Mesendoderm (in vitro differentiated cells): ENCODE measurements around the gene NKPD1.

Source experiments
- DNase-seq: peaks from one replicate; pipeline ENCODE4 v3.0.0; 2013
- H2AK5ac ChIP-seq: 2 replicates; pipeline ENCODE4 v1.6.1; 2013; ENCODE audit warnings: low read length, inconsistent platforms
- H2BK120ac ChIP-seq: 2 replicates; pipeline ENCODE4 v1.6.1; 2013; ENCODE audit warnings: low read depth, mild to moderate bottlenecking, low read length, moderate library complexity, mixed read lengths
- H2BK15ac ChIP-seq: replicated peaks from 2 replicates; pipeline ENCODE4 v1.6.1; 2013; ENCODE audit warnings: low read depth, mild to moderate bottlenecking, moderate library complexity
- H2BK5ac ChIP-seq: 2 replicates; pipeline ENCODE4 v1.6.1; 2013; ENCODE audit warnings: low read length, inconsistent platforms
- H3K18ac ChIP-seq: 2 replicates; pipeline ENCODE4 v1.6.1; 2013; ENCODE audit warnings: mild to moderate bottlenecking, low read length, mixed read lengths
- H3K23ac ChIP-seq: one replicate; pipeline ENCODE4 v1.6.1; 2013; ENCODE audit warnings: low read length
- H3K27ac ChIP-seq: 2 replicates; pipeline ENCODE4 v1.5.1; 2013; ENCODE audit warnings: low read depth, mild to moderate bottlenecking, inconsistent platforms, low read length, moderate library complexity
- H3K27me3 ChIP-seq: 2 replicates; pipeline ENCODE4 v1.6.1; 2013; ENCODE audit warnings: low read length, control low read depth, mild to moderate bottlenecking, inconsistent platforms; ENCODE audit not compliant: insufficient read depth, poor library complexity
- H3K36me3 ChIP-seq: 2 replicates; pipeline ENCODE4 v1.6.1; 2013; ENCODE audit warnings: low read length, inconsistent platforms; ENCODE audit not compliant: control insufficient read depth, insufficient read depth
- H3K4ac ChIP-seq: one replicate; pipeline ENCODE4 v1.6.1; 2013; ENCODE audit warnings: low read depth, mild to moderate bottlenecking, low read length, moderate library complexity
- H3K4me1 ChIP-seq: 2 replicates; pipeline ENCODE4 v1.6.1; 2013; ENCODE audit warnings: low read depth, low read length, inconsistent platforms; ENCODE audit not compliant: control insufficient read depth
- H3K4me2 ChIP-seq: 2 replicates; pipeline ENCODE4 v1.6.1; 2013; ENCODE audit warnings: low read length
- H3K4me3 ChIP-seq: 2 replicates; pipeline ENCODE4 v1.5.1; 2013; ENCODE audit warnings: mild to moderate bottlenecking, low read length
- H3K56ac ChIP-seq: one replicate; pipeline ENCODE4 v1.6.1; 2013; ENCODE audit warnings: low read length
- H3K79me1 ChIP-seq: 2 replicates; pipeline ENCODE4 v1.6.1; 2013; ENCODE audit warnings: low read length, inconsistent platforms
- H3K79me2 ChIP-seq: 2 replicates; pipeline ENCODE4 v1.6.1; 2013; ENCODE audit warnings: mild to moderate bottlenecking, low read length; ENCODE audit not compliant: control insufficient read depth, insufficient read depth
- H3K9ac ChIP-seq: 2 replicates; pipeline ENCODE4 v1.6.1; 2013; ENCODE audit warnings: low read length, inconsistent platforms
- H4K5ac ChIP-seq: one replicate; pipeline ENCODE4 v1.6.1; 2013; ENCODE audit warnings: low read length
- H4K8ac ChIP-seq: one replicate; pipeline ENCODE4 v1.6.1; 2013; ENCODE audit warnings: low read depth, mild to moderate bottlenecking, control low read depth, low read length, moderate library complexity
- WGBS: extraction: QIAGEN DNeasy Blood & Tissue Kit; methylation state at CpG from one replicate; pipeline ENCODE4 v1.1.7; 2013; ENCODE audit warnings: low lambda C conversion rate, missing lambda C conversion rate; ENCODE audit not compliant: insufficient coverage; ENCODE audit errors: extremely low coverage; 5-methylcytosine and 5-hydroxymethylcytosine counted together

The NKPD1 gene

GRCh38 chr19:45195764-45196163, 35.0 kb upstream of the NKPD1 start:
- no peak overlapping the region for H3K23ac ChIP-seq
- no peaks in the 10 kb centered on the region for H3K27me3 ChIP-seq
- H3K79me1 ChIP-seq: no peaks in the 10 kb centered on the region
- no peak overlapping the region for H4K5ac ChIP-seq
- H3K79me2 ChIP-seq: no peaks in the 10 kb centered on the region
- no peak overlapping the region for H3K4me2 ChIP-seq
- no peak overlapping the region for H2AK5ac ChIP-seq
- H3K56ac ChIP-seq: no peak overlapping the region
- H3K4ac ChIP-seq: no peak overlapping the region
- H2BK5ac ChIP-seq: no peak overlapping the region
- no peak overlapping the region for H4K8ac ChIP-seq
- H3K4me1 ChIP-seq: no peaks in the 10 kb centered on the region
- H2BK120ac ChIP-seq: no peak overlapping the region
- no peak overlapping the region for H3K18ac ChIP-seq
- no CpG with 5 or more reads among the region's 6 CpGs for WGBS
- DNase-seq: no peak
- no peaks in the 10 kb centered on the region for H3K36me3 ChIP-seq
- no peak overlapping the region for H3K27ac ChIP-seq
- no peak overlapping the region for H3K9ac ChIP-seq
- no peak overlapping the region for H2BK15ac ChIP-seq
- H3K4me3 ChIP-seq: no peak overlapping the region

- no peak overlapping the region for H4K8ac ChIP-seq
- H3K36me3 ChIP-seq: no peaks in the 10 kb centered on the region
- no peak overlapping the region for H3K4me3 ChIP-seq
- no peak overlapping the region for H4K5ac ChIP-seq
- no peak overlapping the region for H2BK120ac ChIP-seq
- H2AK5ac ChIP-seq: no peak overlapping the region
- no peak overlapping the region for H3K4me2 ChIP-seq
- no peak overlapping the region for H3K4ac ChIP-seq
- no peak overlapping the region for H2BK15ac ChIP-seq
- no peaks in the 10 kb centered on the region for H3K27me3 ChIP-seq
- no peak overlapping the region for H3K9ac ChIP-seq
- H3K27ac ChIP-seq: no peak overlapping the region
- no peaks in the 10 kb centered on the region for H3K79me2 ChIP-seq
- no peak overlapping the region for H3K56ac ChIP-seq
- no peak overlapping the region for H2BK5ac ChIP-seq
- no peaks in the 10 kb centered on the region for H3K4me1 ChIP-seq
- H3K18ac ChIP-seq: no peak overlapping the region
- no peak overlapping the region for H3K23ac ChIP-seq
- no peaks in the 10 kb centered on the region for H3K79me1 ChIP-seq
- no CpG with 5 or more reads among the region's 4 CpGs for WGBS
- no peak for DNase-seq
These were observed 30.6 kb upstream of the NKPD1 start for GRCh38 chr19:45191375-45191774.

GRCh38 chr19:45189971-45190370, 29.2 kb upstream of the NKPD1 start:
- Histone ChIP-seq H2BK120ac (no peak overlapping the region), H3K79me2 (no peaks in the 10 kb centered on the region), H3K79me1 (no peaks in the 10 kb centered on the region), H3K4me2 (no peak overlapping the region), H2BK15ac (no peak overlapping the region), H3K27ac (no peak overlapping the region), H2BK5ac (no peak overlapping the region), H3K18ac (no peak overlapping the region), H3K56ac (no peak overlapping the region), H4K8ac (no peak overlapping the region), H3K36me3 (no peaks in the 10 kb centered on the region), H3K27me3 (no peaks in the 10 kb centered on the region), H2AK5ac (no peak overlapping the region), H3K4me3 (no peak overlapping the region), H3K4ac (no peak overlapping the region), H3K9ac (no peak overlapping the region), H3K4me1 (no peaks in the 10 kb centered on the region), H3K23ac (no peak overlapping the region), H4K5ac (no peak overlapping the region)
- no peak for DNase-seq
- no CpG with 5 or more reads among the region's 1 CpG for WGBS

- Histone ChIP-seq H3K79me1 (no peaks in the 10 kb centered on the region), H3K27ac (no peak overlapping the region), H3K18ac (no peak overlapping the region), H3K4me1 (no peaks in the 10 kb centered on the region), H3K4me3 (no peak overlapping the region), H2BK5ac (no peak overlapping the region), H3K79me2 (no peaks in the 10 kb centered on the region), H2AK5ac (no peak overlapping the region), H3K23ac (no peak overlapping the region), H3K36me3 (no peaks in the 10 kb centered on the region), H2BK15ac (no peak overlapping the region), H4K8ac (no peak overlapping the region), H2BK120ac (no peak overlapping the region), H3K9ac (no peak overlapping the region), H3K4ac (no peak overlapping the region), H3K56ac (no peak overlapping the region), H3K27me3 (no peaks in the 10 kb centered on the region), H3K4me2 (no peak overlapping the region), H4K5ac (no peak overlapping the region)
- DNase-seq: peak; percentile 57
- WGBS: no CpG with 5 or more reads among the region's 12 CpGs
These were observed 26.8 kb upstream of the NKPD1 start for GRCh38 chr19:45187421-45188100.

- Histone ChIP-seq H3K4me3 (no peak overlapping the region), H3K27ac (no peak overlapping the region), H3K36me3 (no peaks in the 10 kb centered on the region), H3K4me1 (no peaks in the 10 kb centered on the region), H3K23ac (no peak overlapping the region), H3K56ac (no peak overlapping the region), H2BK120ac (no peak overlapping the region), H4K8ac (no peak overlapping the region), H2AK5ac (no peak overlapping the region), H3K79me2 (no peaks in the 10 kb centered on the region), H3K18ac (no peak overlapping the region), H2BK15ac (no peak overlapping the region), H3K4me2 (no peak overlapping the region), H3K9ac (no peak overlapping the region), H3K79me1 (no peaks in the 10 kb centered on the region), H2BK5ac (no peak overlapping the region), H3K4ac (no peak overlapping the region), H3K27me3 (no peaks in the 10 kb centered on the region), H4K5ac (no peak overlapping the region)
- no peak for DNase-seq
- no CpG with 5 or more reads among the region's 12 CpGs for WGBS
These were observed 25.9 kb upstream of the NKPD1 start for GRCh38 chr19:45186509-45187334.
